Activated CD4-positive, alpha-beta T cell treated with anti-CD3 and anti-CD28 coated beads, Interleukin-2, amount 50 U/mL, for 48 hours (primary cell): Measurements from ENCODE around the gene SORCS2.

Source experiments
- DNase-seq, 2 experiments: peaks; one replicate each; pipeline ENCODE4 v3.0.0-alpha.2; 2020

The SORCS2 gene

DNA sequence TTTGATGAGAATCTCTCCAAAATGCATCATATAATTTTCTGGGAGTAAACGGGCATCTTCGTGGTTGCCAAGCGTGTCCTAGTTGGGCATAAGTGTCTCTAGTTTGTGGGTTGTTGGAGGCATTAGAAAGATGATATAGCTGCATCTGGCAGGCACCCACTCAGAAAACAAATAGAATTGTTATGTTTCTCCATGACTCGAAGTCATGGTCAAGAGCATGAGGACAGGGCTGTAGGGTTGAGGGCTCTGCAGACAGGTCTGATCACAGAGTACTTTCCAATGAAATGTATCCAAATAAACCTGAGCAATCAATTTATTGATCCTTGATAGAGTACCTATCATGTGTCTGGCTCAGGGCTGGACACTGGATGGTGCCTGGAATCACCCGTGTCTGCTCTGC lies 82.7 kb downstream of the SORCS2 start:
- no peak for DNase-seq

DNA sequence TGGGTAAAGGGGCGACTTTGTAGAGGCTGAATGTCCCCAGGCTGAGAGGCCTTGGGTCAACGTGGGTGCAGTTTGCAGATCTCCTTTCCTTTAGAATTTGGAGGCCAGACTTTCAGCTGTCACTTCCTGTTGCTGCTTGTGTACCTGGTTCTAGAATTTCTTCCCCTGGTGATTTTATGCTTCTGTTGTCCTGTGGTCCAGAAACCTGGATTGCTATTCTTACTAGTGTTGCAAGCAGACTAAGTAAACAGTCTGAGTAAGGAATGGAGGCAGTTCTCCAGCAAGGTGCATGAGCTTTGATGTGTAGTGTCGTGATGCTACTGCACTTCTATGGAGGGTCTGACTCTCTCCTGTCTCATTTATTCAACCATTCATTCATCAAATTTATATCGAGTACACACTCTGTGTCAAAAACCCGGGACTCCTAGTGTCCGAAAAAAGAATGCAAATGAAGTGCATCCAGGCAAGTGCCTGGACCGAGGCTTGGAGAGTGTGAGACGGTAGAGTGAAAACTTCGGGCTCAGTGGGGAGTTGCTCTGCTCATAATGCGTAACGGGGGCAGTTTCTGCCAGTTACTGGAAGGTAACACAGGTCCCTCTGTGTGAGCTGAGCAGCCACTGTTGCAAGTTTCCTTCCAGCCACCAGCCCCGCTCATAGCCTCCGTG lies 83.3 kb downstream of the SORCS2 start:
- DNase-seq = no peak

DNA sequence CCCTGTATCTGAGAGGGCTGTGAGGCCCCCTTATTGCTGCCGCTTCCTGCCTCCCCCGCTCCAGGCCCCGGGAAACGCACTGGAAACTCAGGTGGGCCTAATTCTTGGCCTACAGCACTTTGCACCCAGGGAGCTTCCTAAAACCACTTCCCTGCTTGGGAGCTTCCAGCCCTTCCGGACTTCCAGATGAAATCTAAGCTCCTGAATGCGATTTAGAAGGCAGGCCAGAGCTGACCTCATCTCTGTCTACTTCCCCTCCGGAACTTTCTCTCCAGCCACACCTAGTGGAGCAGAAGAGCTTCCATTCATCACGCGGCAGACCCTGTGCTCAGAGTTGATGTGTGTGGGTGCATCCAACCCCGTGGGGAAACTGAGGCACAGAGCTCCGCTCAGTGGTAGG lies 84.2 kb downstream of the SORCS2 start:
- DNase-seq = no peak

DNA sequence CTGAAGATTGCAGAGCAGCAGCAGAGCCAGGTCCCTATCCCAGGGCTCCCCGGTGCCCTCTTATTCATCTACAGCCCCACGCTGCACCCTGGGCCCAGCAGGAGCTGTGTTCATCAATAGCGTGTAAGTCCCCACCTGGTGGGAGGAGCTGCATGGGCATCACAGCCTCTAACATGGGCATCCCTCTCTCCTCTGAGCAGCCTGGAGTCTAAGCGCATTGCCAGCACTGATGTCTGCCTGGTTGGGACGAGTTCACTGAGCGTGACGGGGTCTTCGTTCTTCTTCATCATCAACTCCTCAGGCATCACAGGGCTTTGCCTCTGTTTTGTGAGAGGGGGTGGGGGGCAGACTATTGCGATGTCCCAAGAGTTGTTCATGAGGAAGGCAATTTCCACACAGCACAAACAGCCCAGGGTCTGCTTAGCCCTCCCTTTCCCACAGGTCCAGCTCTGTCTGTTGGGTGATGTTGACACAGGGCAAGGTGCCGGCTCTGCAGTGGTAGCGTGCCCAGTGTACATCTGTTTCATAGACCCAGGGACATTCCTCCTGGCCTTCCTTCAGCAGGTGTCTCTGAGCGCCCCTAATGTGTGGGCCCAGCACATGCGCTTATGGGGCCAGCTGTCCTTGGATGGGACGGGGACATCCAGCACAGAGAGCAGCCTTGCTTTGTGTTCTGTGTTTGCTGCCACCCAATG lies 85.9 kb downstream of the SORCS2 start:
- DNase-seq = no peak

DNA sequence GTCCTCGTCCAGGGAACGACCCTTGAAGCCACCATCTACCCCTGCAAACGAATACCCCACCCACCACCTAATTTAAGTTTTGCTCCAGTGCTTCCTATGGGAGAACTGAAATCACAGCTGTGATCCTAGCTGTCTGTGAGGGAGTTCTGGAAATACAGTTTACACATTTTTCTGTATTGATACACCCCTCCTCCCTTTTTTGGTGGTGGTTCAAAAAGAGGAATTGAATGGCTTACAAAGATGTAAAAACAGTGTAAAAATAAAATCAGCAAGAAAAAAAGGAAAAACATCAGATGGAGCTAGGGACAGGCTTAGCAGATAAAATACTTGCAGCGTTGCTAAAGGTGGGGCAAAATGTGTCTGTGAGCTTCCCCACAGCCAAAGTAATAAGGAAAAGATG lies 86.6 kb downstream of the SORCS2 start:
- DNase-seq = no peak

DNA sequence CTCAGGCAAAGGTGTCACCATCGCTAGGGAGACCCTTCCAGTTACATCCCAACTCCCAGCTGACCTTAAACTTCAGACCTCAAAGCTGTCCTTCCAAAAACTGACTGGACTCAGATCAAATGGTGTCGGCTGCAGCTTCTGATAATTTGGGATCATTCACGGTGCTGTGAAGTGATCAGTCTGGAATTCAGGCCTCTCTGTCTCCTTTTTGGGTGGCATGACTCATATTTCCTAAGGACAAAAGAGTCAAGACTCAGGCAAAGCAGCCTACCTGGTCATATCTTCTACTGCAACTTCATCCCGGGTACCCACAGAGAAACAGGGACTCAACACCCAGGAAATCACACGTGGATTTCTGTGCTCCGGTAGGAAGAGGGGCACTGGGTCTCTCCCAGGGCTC lies 87.6 kb downstream of the SORCS2 start:
- DNase-seq = no peak

DNA sequence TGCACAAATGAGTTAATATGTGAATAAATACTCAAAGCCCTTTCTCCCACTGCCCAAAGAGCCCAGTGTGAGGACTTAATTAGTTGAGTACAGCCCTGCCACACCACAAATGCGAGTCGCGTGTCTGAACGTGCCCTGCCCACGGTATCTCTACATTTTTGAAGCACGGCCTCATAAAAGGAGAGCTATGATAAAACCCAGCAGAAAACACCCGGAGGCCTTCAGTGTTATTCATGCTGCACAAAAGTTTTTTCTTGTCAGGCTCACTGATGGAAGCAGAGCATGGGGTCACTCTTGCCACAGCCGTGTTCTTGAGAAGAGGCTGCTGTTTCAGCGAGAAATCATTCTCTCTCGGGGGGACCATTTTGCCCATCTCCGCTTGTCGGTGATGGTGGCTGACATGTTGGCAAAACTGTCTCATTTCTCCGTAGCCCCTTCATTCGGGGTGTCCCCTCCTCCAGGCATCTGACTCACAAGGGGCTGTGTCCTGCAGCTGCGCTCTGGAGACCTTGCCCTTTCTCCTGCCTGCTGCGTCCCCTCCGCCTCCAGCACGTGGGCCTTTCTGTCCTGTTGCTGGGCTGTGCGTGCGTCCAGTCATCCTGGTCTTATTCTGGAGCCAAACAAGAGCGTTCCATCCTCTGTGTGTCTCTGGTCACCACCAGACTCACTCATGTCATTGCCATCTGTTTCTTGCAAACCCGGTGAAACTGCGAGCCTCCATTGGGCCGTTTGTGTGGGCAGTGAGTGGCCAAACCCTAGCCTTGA lies 88.8 kb downstream of the SORCS2 start:
- no peak for DNase-seq

DNA sequence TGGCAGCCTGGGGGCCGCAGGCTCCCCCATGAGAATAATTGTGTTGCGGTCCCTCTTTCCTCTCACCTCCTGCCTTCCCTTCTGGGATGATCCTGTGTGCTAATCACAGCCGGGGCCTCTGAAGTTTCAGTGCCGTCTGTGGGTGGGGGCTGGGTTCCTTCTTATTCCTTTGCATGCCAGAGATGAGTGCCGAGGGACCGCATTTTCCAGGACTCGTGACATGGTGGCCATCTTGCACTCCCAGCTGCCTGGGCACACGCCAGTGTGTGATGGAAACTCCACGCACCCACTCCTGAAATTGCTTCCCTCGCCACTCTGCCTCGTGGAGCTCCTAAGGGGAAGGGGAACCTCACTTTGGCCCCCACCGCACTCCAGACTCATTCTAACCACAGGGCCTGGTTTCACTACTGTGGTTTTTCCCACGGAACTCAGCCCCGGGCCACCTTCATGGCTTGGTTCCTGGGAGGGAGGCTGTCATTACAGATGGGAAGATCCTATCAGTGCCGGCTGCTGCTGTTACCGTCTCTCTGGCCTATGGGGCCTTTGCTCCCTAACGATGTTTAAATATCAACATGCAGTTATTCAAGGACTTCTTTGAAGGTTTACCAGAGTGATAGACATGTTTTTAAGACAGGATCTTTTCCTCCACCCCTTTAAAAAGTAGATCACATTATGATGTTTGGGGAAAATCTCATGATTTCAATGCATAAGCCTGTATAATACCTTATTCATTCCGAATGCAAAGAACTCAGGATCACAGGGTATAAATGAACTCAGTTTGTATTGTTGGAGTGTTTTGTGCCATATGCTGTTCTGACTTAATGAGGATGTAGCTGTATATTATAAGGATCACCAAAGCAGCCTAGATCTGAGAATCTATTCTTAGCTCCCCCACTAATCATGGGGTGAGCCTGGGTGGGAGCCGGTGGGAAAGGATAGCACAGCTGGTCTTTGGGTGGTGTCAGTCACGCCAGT lies 89.6 kb downstream of the SORCS2 start:
- DNase-seq = no peak

DNA sequence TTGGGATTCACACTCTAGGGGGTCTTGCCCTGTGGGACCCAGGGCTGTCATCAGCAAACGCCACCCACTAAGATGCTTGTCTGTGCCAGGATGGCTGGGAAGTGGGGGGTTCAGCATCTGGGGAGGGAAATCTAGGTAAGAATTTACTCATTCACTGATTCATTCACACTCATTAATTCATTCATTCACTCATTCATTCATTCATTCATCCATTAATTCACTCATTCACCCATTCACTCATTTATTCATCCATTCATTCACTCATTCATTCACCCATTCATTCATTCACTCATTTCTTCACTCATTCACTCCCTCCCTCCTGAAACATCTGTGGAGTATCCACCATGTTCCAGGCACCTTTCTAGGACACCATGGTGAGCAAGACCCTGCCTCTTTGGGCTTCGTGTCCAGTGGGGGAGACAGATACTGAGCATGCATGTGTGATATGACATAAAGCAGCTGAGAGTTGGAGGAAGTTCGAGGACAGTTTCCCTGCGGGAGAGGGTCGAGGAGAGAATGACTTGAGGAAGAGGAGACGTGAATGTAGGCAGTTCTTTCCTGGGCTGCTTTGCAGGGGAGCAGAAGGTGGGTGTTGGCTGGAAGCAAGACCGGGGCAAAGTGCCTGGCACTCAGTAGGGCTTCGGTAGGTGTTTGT lies 90.6 kb downstream of the SORCS2 start:
- DNase-seq = no peak

DNA sequence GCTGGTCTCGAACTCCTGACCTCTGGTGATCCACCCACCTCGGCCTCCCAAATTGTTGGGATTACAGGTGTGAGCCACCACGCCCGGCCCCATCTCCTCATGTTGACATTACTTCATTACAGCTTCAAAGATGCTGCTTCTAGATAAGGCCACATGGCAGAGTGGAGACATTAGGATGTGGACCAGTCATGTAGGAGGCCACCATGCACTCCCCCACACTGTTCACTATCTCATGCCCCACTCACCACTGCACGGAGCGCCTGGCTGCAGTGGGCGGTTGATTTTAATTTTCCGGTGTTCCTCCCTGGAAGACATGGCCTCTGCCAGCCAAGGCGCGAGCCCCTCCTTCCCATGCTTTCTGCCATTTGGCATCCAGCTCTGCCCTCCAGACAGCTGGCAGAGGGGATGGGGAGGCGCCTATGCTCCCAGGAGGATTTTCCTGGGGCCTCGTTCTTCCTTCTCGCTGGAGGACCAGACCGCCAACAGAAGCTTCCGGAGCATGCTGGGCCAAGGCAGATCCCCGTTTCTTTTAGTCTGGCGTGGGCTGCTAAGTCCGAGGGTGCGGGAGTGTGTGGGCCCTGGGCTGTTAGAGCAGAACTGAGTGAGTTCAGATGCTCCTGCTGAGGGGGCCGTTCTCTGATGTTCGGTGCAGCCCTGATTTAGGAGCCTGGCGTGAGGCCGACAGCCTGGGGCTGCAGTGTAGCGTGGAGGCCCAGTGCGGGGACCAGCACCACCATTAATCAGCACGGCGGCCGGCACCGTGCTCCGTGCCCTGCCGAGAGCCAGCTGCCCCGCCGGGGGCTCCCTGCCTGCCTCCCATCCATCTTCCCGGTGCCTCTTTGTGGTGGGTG lies 93.1 kb downstream of the SORCS2 start:
- no peak for DNase-seq

DNA sequence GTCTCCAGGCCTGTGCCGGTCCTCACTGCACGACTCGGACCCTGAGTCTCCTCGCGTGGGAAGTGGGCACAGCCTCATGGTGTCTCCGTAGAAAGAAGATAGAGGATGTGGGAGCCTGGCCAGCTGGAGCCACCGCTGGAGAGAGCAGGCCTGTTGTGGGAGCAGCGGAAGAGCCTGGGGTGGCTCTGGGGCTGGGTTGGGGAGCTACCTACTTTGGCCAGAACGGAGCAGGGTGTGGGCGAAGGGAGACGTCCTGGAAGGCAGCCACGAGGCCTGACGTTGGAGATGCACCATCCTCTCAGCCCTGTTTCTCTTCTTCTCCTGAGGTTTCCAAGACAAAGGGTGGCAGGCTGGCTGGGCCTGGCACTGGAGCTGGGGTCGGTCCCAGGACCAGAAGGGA lies 93.8 kb downstream of the SORCS2 start:
- no peak for DNase-seq

DNA sequence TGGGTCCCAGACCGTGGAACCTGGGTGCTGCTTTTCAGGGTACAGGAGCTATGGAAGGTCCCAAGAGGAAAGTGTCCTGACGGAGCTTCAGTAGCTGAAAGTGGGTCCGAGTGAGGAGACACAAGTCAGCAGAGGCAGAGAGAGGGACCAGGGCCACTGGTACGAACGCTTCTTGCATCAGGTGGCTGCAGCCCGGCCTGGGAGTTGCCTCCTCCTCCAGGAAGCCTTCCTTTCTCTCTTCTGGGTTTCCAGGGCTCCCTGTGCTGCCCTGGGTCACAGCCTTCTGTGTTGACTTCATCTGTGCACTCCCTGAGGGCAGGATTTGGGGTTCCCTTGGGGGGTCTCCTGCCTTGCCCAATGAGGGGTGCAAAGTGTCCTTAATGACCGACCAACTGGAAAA lies 94.5 kb downstream of the SORCS2 start:
- DNase-seq = no peak

DNA sequence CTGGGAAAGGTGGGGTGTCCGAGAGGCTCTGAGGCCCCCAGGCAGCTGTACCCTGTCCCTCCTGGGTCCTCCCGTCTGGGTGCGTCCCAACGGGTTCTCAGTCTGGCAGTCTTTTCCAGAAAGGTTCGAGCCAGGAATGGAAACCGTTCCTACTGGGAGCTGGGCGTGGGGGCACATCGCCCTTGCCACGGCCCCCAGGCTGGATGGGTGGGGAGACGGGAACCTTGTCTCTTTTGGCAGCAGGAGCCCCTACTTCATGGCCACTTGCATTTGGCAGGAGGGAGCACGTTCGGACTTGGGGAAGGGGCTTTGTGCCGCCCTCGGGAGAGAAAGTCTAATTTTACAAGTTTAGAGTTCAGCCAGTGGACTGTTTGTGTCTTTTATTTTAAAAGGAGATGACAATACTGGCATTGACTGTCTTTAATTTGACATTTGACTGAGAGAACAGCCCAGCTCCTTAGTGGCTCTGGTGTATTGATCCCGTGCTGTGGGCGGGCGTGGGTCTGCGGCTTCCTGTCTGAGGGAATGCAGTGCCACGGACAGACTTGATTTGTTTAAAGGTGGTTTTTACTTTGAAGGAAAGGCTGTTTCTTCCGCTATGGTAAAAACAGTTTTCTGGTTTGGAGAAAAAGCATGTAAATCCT lies 95.1 kb downstream of the SORCS2 start:
- no peak for DNase-seq

DNA sequence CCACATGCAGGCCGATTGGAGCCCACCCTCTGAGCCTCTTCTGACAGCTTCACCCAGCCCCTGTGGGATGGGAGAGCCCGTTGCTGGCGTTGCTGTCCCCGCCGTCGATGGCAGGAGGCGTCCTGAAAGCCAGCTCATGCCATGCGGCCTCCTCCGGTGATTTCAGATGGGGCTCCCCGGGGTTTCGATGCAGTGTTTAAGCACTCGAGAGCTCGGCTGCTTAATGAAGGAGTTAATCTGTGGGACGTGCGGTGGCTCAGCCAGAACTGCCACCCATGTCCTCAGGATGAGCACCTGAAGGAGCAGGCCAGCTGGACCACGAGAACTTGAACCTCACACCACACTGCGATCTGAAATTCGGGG lies 95.6 kb downstream of the SORCS2 start:
- DNase-seq = no peak

DNA sequence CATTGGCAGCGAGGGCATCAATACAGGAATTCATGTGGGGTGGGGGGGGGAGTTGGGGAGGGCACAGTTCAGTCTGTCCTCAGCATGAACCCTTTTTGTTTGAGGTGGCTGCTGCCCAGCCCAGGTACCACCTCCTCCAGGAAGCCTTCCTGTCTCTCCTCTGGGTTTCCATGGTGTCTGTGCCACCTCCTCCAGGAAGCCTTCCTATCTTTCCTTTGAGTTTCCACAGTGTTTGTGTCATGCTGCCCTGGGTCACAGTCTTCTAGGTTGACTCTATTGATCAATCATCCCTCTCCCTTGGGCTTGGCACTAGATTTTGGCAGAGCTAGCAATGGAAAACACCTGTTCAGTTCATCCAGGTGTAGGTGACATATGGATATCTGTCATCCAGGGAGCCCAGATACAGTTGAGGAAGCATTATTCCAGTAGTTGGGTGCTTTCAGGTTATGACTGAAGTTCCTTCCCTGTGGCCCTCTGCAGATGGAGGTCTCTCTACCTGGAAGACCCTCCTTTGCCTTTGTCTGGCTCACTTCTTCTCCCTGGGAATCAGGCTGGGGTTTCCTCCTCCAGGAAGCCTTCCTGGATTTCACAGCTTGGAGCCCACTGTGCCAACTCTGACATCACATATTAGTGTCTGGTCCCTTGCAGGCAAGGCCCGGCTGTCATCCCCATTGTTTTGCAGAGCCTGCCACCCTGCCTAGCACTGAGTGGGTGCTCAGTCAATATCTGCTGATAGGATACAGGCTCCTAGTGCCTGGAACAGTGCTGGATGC lies 96.6 kb downstream of the SORCS2 start:
- no peak for DNase-seq

DNA sequence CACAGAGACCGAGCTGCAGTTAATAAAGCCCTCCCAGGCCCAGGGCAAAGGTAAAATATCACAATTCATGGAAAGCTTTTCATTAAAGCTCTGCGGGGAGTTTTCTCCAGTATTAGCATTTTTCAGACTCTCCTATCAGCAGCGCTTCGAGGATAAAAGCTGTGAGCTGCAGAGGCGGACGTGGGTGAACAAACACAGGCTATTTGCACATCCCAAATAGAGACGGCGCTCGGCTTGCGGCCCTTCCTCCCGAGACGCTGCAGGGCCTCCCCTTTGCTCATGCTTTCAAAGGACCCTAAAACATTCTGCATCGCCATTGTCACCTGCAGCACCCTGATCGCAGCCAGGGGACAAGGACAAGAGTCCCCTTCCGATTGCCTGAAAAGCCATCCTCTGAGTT lies 97.3 kb downstream of the SORCS2 start:
- no peak for DNase-seq

DNA sequence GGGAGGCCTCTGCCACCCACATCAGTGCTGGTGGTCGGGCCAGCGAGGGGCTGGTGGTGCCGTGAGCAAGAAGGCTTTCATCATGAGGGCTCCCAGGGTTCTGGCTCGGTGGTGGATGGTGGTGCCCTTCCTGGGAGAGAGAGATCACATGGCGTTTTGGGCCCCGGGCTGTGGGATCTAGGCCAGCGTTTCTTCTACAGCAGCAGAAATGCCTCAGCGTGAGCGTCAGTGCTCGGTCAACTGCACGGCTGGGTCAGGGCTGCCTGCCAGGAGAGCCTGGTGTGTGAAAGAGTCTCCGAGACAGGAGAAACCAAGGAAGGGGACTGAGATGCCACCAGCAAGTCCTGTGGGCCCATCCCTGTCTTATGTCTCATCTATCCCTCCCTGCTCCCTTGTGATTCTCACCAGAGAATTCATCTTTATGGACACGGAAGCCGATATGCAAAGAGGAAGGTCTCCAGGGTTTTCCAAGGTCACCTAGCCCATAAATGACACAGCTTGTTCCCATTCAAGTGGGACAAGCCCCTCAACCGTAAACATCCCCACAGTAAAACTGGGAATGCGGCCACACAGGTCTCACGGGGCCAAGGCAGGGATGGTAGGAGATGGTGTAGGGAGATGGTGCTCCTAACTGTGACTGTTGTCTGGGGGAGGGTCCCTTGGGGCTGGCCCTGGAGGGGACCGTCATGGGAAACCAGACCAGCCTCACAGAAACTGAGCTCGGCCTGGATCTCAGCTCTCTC lies 99.2 kb downstream of the SORCS2 start:
- DNase-seq = no peak

DNA sequence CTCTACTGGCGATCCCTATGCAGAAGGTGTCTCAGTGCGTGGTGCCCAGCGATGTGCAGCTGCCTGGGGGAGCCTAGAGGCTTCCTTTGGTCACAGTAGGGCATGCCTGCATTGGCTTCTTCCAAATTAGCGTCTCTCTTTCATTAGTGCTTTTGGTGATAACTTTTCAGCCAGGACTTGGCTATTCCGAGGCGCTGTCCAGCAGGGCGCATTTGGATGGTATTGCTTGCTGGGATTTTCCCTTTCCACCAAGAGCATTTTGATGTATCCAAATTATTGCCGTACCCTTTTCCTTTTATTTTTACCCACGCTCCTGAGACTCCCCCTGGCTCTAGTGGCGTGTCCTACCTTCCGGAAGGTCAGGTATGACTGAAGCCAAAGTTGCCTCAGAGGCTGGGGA lies 101.4 kb downstream of the SORCS2 start:
- no peak for DNase-seq

DNA sequence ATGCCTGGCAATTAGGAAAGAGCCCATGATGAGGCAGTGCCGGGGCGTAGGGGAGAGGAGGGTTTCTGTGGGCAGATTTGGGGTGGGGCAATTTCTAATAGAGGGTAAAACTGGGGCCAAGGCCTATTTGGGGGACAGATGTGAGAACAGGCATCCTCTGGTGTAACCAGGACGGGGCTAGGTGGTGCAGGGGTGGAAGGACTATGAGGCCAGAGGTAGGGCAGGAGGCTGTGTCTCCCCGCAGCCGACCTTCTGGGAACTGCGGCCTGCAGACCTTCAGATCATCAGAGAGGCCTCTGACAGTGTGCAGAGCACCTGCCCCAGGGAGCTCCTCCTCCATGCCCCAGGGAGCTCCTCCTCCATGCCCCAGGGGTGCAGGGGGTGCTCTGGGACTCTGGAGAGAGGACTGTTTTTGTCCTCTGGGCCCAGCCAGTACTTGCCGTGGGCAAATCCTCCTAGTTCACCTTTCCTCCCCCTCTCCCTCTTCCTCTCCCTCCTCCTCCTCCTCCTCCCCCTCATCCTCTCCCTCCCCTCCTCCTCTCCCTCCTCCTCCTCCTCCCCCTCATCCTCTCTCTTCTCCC lies 101.9 kb downstream of the SORCS2 start:
- no peak for DNase-seq
